ENCODE measurements around the gene GFRA4. TPM values are rescaled to one million over a fixed set of nuclear protein-coding genes. Genes with fewer than 3 reads are reported as not detected.

GFRA4 gene
- total and polyA plus RNA-seq, 2 donors (not counting 3 experiments of a cell fraction or from before 2014, with no cell fraction given): not detected

GRCh38 chr20:3679749-3680700 lies 16.8 kb upstream of the GFRA4 start:
- no peak overlapping the region for H3K9ac ChIP-seq (replicated peaks; ENCODE audit: extremely low read depth, insufficient read depth, low read length)
- TF ChIP-seq GATA2 (IDR thresholded peaks at IDR 0.05; ENCODE audit: insufficient read depth, insufficient read length, low read depth, low read length) (no peak), MYC (IDR thresholded peaks at IDR 0.05; ENCODE audit: low read depth, low read length) (no peak), POLR2A (IDR thresholded peaks at IDR 0.05; ENCODE audit: low read depth, low read length) (no peak), CTCF (IDR thresholded peaks at IDR 0.05; ENCODE audit: extremely low read depth in 1 of 2, insufficient read depth in 1 of 2, low read depth in 1 of 2, low read length in 2 of 2) (no peak), FOS (IDR thresholded peaks at IDR 0.05; ENCODE audit: borderline replicate concordance, insufficient read depth, low read length) (no peak), POLR2AphosphoS5 (IDR thresholded peaks at IDR 0.05; ENCODE audit: insufficient read depth, low read depth, low read length) (no peak), MAX (IDR thresholded peaks at IDR 0.05; ENCODE audit: insufficient read depth, insufficient read length) (no peak), EZH2 (IDR thresholded peaks at IDR 0.05; ENCODE audit: borderline replicate concordance, low read depth, low read length, severe bottlenecking) (no peak), JUN (IDR thresholded peaks at IDR 0.05; ENCODE audit: borderline replicate concordance, insufficient read depth, insufficient read length, low read depth) (no peak)
- H3K4me1 ChIP-seq (ENCODE audit: control insufficient read depth, extremely low read depth, insufficient read depth, low read length): no peaks in the 10 kb centered on the region
- H3K36me3 ChIP-seq (ENCODE audit: control insufficient read depth in 2 of 2, extremely low read depth in 1 of 2, insufficient read depth in 2 of 2, low read length in 2 of 2): no peaks in the 10 kb centered on the region
- no peak overlapping the region for H3K27ac ChIP-seq (ENCODE audit: insufficient read depth, low read depth, low read length)
- ChIA-PET POLR2A (no interaction called here), CTCF (interaction anchor here (0.7 to 7.1 kb wide), 3 partner anchors 11 to 32 kb away, joined by 3 to 346 read pairs (median 5); partner anchors contain the start of gene SIGLEC1)
- H4K20me1 ChIP-seq (replicated peaks; ENCODE audit: control insufficient read depth, extremely low read depth, insufficient read depth, low read length): no peaks in the 10 kb centered on the region
- H3K9me1 ChIP-seq (replicated peaks; ENCODE audit: control insufficient read depth, extremely low read depth, insufficient read depth, low read length): no peaks in the 10 kb centered on the region
- no peak overlapping the region for H3K4me2 ChIP-seq (ENCODE audit: insufficient read depth, low read length)
- FAIRE-seq: no peak
- H3K9me3 ChIP-seq (replicated peaks; ENCODE audit: control insufficient read depth, insufficient read depth, low read length): no peaks in the 10 kb centered on the region
- peaks cover 25 to 33% of the 10 kb centered on the region in 2 experiments for H3K27me3 ChIP-seq (ENCODE audit: control insufficient read depth in 2 of 2, insufficient read depth in 2 of 2, low read length in 2 of 2)
- H3K4me3 ChIP-seq (replicated peaks in 1 of 3; ENCODE audit: insufficient read depth in 1 of 3, low read depth in 1 of 3, low read length in 3 of 3): no peak overlapping the region
- no peaks in the 10 kb centered on the region for H3K79me2 ChIP-seq (ENCODE audit: control insufficient read depth, insufficient read depth, low read length)
- H2AFZ ChIP-seq (ENCODE audit: low read depth, low read length): no peak overlapping the region
- no peak for DNase-seq (ENCODE audit: low read depth, low spot score)
- no TSS peak for BruUV-seq (replicated peaks)
- intact Hi-C loops (cut with micrococcal nuclease): loop anchor here (5.0 kb wide), 1 partner anchor 72 kb away; no protein-coding TSS in a partner anchor
- dilution Hi-C loops (cut with MboI; ENCODE audit: extremely low pct_ligation_motif_present, low sequenced_read_pairs): no loop called here

Data from endothelial cell of umbilical vein (primary cell).